Measurements from ENCODE around the gene CBL.
"Not testable (repeated sequence)": the region's sequence is repeated elsewhere in the genome, so short reads cannot be mapped to it uniquely, and the experiment has no call there.

Gene CBL

GRCh38 chr11:119205574-119206510 lies at the start of gene CBL:
Gene CBL (plus strand): TSS chr11:119206339. CDS start chr11:119206418, 79 bp downstream.
- H3K4me3 ChIP-seq, result peak within 1 kb of the TSS; percentile 90 to 99 (median 98)
- peak within 1 kb of the TSS; percentile 43 to 99 (median 93) for H3K27ac ChIP-seq

DNA sequence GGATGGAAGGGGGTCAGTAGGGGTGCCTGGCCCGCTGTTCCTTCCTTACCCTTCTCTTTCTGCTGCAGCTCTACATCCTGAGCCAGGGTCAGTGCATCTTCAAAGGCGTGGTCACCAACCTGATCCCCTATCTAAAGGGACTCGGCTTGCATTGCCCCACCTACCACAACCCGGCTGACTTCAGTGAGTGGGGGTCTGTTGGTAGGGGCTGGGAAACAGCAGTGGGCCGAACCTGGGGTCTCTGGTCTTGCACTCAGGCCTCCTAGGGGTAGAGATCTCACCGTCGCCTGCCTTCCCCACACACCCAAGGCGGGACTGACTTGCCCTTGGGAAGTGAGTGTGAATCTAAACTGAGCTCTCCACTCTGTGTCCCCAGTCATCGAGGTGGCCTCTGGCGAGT lies 49.6 kb upstream of the CBL start:
- no peak overlapping the region for H3K27ac ChIP-seq
- H3K4me3 ChIP-seq, result no peak overlapping the region

DNA sequence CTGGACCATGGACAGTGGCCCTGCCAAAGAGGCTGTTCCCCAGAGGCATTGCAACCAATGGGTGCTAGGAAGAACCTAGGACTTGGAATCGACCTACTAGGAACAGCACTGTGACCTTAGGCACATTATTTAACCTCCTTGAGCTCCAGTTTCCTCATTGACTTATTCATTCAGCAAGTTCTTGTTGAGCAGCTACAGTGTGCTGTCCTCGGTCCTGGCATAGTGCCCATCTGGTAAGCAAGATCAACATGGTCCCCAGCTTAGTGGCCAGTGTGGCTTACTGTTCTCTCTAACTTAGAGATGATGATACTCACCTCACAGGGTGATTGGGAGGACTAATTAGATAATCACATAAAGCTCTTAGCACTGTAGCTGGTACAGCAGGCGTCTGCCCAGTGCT lies 49.1 kb upstream of the CBL start:
- no peak overlapping the region for H3K27ac ChIP-seq
- H3K4me3 ChIP-seq, result no peak overlapping the region

DNA sequence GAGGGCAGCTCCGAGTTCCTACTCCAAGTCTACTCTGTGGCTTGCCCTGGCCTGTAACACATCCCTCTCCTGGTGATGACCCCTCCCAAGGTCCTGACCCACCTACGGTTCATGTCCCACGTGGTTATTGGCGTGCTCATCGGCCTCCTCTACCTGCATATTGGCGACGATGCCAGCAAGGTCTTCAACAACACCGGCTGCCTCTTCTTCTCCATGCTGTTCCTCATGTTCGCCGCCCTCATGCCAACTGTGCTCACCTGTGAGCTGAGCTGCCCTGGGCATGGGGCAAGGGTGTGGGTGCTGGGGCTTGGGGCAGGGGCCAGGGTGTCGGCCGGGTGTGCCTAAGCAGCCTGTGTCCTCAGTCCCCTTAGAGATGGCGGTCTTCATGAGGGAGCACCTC lies 47.7 kb upstream of the CBL start:
- Histone ChIP-seq H3K27ac (no peak overlapping the region), H3K4me3 (no peak overlapping the region)

GRCh38 chr11:119160151-119160550 lies 46.0 kb upstream of the CBL start:
- no peak overlapping the region for H3K4me3 ChIP-seq
- no peak overlapping the region for H3K27ac ChIP-seq

DNA sequence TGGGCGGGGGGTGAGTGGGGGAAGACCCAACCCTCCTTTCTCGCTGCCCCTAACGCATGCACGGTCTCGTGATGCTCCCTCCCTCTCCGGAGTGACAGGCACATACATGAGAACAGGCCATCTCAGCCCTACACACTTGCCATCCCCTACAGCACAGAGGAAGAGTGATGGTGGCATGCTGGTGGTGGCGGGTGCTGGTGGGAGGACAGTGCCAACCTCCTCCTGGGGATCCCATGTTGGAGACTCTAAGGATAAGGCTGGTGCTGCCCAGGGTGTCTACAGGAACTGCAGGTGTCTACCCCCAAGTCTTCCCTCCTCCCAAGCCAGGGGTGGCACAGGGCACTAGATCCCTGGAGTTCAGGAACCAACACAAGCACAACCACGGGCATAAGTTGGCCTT lies 44.3 kb upstream of the CBL start:
- H3K4me3 ChIP-seq, result no peak overlapping the region

GRCh38 chr11:119166368-119167076 lies 39.6 kb upstream of the CBL start:
- H3K27ac ChIP-seq, result peak overlapping the region in 12 of 21 experiments; percentile 15 to 97 (median 54)
- H3K4me3 ChIP-seq, result no peak overlapping the region

More for the DNA sequence above, 44.3 kb upstream of the CBL start:
- H3K27ac ChIP-seq, result no peak overlapping the region

GRCh38 chr11:119167077-119167458 lies 39.1 kb upstream of the CBL start:
- peak overlapping the region in 15 of 21 experiments; percentile 17 to 98 (median 54) for H3K27ac ChIP-seq
- H3K4me3 ChIP-seq, result not testable (repeated sequence)

- H3K4me3 ChIP-seq, result peak overlapping the region in 3 of 7 experiments; percentile 60 to 80 (median 74)
- H3K27ac ChIP-seq, result peak overlapping the region in 19 of 21 experiments; percentile 18 to 99 (median 95)
These were observed 38.2 kb upstream of the CBL start for GRCh38 chr11:119167933-119168332.

DNA sequence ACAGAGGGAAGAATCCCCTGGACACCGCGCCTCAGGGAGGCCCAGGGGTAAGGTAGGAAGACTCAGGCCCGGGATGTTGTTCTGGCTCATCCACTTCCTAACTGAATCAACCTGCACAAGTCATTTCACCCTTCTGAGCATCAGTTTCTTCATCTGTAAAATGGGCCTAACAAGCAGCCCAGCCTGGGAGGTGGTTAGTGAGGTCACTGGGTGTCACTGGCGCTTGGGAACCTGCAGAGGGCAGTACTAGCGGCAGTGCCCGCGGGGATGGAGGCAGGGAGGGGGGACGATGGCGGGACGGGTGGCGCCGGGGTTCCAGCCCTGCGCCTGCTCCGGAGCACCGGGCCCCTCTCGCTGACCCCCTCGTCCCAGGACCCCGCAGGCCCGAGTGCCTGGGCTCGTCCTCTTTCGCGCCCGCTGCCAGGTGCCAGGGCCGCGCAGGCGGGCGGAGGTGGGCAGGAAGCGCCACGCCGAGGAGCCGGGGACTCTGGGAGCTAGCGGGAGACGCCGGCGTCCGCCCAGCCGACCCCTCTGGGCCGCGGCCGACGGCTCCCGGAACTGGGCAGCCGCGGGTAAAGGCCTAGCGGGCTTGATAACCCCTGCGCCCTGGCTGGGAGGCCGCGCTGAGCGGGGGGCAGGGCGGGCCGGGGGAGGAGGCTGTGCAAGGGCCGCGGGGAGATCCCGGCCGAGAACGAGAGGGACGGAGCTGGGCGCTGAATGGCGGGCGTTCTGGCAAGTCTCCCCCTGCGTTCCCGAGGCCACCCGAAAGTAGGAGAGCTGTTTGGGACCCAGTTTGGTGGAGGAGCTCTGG lies 37.5 kb upstream of the CBL start, which contains the start of gene NLRX1:
NLRX1 (plus strand) TSS at position 255 of the 811 bp plus-strand sequence. CDS start 2,679 bp downstream, outside the sequence.
- H3K4me3 ChIP-seq, result peak within 1 kb of the TSS; percentile 60 to 97 (median 77)
- peak within 1 kb of the TSS; percentile 86 to 99 (median 96) for H3K27ac ChIP-seq

DNA sequence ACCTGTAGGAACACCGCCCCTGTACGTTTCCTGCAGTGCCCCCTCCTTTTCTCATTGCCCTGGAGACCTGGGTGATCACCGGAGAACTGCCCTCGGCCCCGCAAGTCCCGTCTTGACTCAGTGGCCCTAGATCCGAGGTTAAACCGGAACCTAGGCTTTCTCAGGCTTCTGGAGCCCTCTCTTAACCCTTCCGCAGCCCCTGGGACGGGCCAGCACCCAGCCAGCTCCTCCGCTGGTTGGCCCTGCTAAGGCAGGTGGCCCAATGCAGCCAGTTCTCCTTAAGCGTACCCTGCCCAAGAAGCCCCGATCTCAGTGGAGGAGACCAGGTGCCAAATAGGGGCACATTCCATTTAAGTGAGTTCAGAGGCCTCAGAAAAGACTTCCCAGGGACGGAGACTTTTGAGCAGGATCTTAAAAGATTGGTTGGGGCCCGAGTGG lies 36.8 kb upstream of the CBL start:
- H3K4me3 ChIP-seq, result peak overlapping the region; percentile 60 to 97 (median 77)
- peak overlapping the region; percentile 86 to 99 (median 96) for H3K27ac ChIP-seq

GRCh38 chr11:119172513-119172912 lies 33.6 kb upstream of the CBL start:
- no peak overlapping the region for H3K27ac ChIP-seq

GRCh38 chr11:119173453-119173852 lies 32.7 kb upstream of the CBL start:
- H3K27ac ChIP-seq, result no peak overlapping the region

More at GRCh38 chr11:119172513-119172912, 33.6 kb upstream of the CBL start:
- no peak overlapping the region for H3K4me3 ChIP-seq

DNA sequence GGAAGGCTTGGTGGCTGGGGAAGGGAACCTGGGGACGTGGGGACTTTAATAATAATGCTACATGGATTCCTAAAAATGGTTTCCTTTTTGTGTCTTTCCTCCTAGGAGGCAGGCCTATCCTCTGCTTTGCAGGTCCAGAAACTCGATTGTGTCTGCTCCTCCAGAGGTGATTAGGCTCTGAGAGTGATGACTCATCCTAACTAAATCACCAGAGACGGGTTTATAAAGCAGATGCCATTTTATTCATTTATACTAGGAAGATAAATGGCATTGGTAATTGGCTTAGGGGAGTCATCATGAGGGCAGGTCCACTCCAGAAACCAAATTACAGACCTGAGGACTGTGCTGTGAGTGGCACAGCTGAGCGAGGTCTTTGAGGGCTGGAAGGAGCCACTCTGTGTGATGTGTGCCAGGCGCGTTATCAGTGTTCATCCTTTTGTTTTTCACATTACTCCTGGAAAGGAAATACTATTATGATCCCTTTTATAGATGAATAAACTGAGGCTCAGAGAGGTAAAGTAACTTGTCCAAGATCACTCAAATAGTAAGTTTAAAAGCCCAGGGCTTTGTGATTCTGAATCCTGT lies 30.6 kb upstream of the CBL start:
- Histone ChIP-seq H3K27ac (no peak overlapping the region), H3K4me3 (no peak overlapping the region)

More at GRCh38 chr11:119173453-119173852, 32.7 kb upstream of the CBL start:
- no peak overlapping the region for H3K4me3 ChIP-seq

DNA sequence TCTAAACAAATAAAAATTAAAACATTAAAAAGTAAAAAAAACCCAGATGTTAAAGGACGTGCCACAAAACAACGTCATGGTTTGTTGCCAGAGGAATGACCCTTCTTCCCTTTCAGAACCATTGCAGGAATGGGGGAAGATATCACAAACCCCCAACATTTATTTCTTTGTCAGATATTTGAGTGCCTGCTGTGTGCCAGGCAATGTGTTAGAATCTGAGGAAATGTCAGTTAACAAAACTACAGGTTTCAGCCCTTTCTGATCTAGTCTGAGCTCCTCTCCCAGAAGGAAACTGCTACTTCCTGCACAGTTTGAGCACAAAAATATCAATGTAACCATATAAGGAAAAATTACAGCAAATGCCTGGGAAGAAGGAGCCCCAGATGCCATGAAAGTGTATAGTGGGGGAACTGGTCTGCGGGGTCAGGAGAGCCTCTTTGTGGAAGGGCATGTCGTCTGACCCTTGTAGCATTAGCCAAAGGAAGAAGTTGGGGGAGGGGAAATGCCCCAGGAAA lies 27.9 kb upstream of the CBL start:
- Histone ChIP-seq H3K4me3 (no peak overlapping the region), H3K27ac (peak overlapping the region in 1 of 21 experiments; percentile 45)

DNA sequence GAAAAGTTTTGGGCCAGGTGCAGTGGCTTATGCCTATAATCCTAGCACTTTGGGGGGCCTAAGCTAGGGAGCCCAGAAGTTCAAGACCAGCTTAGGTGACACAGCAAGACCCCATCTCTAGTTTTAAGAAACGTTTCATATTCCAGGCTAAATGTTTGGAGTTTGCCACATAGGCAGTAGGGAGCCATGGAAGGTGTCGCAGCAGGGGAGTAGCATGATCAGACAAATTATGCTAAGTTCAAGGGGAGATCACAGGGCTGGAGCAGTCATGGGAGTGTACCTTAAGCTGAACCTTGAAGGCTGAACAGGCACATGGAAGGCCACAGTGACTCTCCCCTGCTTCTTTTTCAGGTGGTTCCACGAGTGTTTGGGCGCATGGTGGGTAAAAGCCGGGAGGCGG lies 26.8 kb upstream of the CBL start:
- Histone ChIP-seq H3K27ac (no peak overlapping the region), H3K4me3 (no peak overlapping the region)

DNA sequence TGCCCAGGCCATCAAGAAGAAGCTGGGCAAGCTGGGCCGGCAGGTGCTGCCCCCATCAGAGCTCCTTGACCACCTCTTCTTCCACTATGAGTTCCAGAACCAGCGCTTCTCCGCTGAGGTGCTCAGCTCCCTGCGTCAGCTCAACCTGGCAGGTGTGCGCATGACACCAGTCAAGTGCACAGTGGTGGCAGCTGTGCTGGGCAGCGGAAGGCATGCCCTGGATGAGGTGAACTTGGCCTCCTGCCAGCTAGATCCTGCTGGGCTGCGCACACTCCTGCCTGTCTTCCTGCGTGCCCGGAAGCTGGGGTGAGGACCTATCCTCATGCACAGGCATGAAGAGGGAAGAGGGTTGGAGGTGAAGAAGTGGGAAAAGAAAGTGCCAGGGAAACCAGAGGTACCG lies 26.2 kb upstream of the CBL start:
- Histone ChIP-seq H3K4me3 (no peak overlapping the region), H3K27ac (no peak overlapping the region)

DNA sequence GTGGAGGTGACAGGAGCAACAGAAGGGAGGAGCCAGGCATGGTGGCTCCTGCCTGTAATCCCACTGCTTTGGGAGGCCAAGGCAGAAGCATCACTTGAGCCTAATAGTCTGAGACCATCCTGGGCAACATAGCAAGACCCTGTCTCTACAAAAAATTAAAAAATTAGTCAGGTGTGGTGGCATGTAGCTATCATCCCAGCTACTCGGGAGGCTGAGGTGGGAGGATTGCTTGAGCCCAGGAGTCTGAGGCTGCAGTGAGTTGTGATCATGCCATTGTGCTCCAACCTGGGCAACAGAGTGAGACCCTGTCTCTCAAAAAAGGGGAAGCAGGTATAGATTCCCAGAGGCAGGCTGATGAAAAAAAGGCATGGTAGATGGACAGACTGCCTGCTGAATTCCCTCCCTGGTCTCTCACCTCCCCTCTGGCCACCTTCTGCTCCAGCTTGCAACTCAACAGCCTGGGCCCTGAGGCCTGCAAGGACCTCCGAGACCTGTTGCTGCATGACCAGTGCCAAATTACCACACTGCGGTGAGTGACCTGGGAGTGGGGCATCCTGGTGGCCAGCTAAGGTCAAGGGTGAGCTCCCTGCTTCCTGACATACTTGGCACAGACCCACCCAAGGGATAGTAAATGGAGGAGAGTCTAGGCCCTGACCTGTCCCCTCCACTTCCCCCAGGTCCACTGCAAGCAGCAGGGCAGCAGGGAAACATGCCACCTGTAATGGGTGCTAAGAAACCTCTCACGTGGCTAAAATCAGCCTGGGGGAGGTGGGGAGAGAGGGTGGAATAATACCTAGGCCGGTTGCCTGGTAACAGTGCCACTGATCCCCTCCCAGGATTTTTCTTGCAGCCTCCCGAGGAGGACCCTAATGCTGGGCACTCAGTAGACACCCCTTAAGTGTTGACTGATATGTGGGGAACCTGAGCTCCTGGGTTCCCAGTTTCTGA lies 25.1 kb upstream of the CBL start:
- no peak overlapping the region for H3K27ac ChIP-seq
- no peak overlapping the region for H3K4me3 ChIP-seq

Data from skin epidermis (tissue), 12 donors.